GM10266 (cell line): ENCODE measurements around the gene RCBTB1.
A peak's percentile ranks its signal among the peaks of the same experiment; 100 is the strongest.
"Not testable (repeated sequence)": the region's sequence is repeated elsewhere in the genome, so short reads cannot be mapped to it uniquely, and the experiment has no call there.

Experiments
- DNase-seq: peaks from one replicate; pipeline ENCODE4 v3.0.0; 2012; ENCODE audit errors: extremely low spot score
- CTCF ChIP-seq: IDR thresholded peaks from 2 replicates; pipeline ENCODE4 v1.5.1; 2012; ENCODE audit warnings: mild to moderate bottlenecking, low read depth; ENCODE audit not compliant: control insufficient read depth, insufficient read depth; ENCODE audit errors: missing control alignments

Gene RCBTB1

GRCh38 chr13:49615836-49616675 is 30.7 kb upstream of the RCBTB1 start:
- TF ChIP-seq CTCF, result no peak

DNA sequence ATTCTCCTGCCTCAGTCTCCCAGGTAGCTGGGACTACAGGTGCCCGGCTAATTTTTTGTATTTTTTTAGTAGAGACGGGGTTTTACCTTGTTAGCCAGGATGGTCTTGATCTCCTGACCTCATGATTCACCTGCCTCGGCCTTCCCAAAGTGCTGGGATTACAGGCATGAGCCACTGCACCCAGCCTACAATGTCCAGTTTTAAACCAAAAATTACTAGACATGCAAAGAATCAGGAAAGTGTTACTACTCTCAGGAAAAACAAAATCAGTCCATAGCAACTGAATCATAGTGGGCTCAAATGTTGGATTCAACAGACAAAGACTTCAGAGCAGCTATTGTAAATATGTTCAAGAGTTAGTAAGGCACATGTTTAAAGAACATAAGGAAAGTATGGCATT is 26.7 kb upstream of the RCBTB1 start:
- DNase-seq, result not testable (repeated sequence)

More at GRCh38 chr13:49615836-49616675, 30.7 kb upstream of the RCBTB1 start:
- DNase-seq, result no peak

- TF ChIP-seq CTCF, result no peak
- DNase-seq, result no peak
Measured at GRCh38 chr13:49610176-49610575, 24.8 kb upstream of the RCBTB1 start.

DNA sequence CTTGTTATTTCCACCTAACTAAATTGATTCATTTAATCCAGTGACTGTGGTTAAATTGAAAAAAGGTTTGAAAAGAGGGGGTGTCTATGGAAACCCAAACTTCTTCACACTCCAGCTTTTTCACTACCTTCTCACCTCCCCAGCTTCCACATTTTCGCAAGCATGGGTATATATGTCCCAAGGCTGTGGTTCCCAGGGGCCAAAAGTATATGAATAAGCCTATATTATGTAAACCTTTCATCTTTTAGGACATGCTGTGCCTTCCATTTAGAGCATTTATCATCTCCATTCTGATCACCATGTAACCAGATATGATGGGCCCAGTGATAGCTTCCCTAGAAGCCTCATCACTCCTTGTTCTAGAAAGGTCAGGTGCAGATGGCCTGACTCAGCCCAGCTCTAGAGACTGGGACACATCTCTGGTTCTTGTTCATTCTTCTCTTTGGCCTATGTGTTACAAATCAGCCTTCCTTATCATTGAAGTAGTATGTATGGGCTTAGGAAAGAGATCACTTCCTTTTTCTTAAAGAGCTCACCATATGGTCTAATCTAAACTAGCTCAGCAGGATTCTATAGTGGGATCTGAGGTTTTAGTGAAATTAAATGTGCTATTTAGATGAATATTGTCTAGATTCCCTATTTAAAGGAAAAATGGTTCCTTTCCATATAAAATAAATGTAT is 23.4 kb upstream of the RCBTB1 start:
- TF ChIP-seq CTCF, result no peak
- no peak for DNase-seq

GRCh38 chr13:49607761-49608160 is 22.4 kb upstream of the RCBTB1 start:
- no peak for TF ChIP-seq CTCF
- no peak for DNase-seq

DNA sequence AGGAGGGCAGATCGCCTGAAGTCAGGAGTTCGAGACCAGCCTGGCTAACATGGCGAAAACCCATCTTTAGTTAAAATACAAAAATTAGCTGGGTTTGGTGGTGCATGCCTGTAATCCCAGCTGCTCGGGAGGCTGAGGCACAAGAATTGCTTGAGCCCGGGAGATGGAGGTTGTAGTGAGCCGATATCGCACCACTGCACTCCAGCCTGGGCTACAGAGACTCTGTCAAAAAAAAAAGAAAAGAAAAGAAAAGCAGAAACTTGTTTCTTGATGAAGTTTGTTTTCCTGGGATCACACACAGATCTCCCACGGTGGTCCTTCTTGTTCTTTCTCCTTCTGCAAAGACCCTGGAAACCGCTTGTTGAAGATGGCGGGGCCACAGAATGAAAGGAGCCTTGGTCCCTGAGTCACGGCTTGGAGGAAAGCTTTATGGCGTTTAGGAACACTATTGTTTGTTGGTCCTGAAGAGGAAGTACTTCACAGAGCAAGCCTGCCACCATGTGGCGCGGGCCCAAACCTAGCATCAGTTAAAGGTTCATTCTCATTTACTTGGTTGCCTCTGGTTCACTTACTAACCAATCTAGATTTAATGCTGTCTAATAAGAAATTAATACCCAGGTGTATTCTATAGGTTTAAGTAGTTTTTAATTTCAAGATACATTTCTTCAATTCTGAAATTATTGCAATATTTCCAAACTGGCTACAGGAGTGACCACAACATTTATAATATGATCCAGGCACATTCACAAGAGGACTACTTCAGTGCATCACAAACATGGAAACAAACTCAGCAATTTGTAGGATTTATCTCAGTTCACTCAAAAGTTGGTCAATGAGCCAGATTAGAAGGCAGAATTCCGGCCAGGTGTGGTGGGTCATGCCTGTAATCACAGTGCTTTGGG is 21.6 kb upstream of the RCBTB1 start:
- peak; percentile 81 for TF ChIP-seq CTCF
- DNase-seq, result peak; percentile 81

- DNase-seq, result no peak
- TF ChIP-seq CTCF, result no peak
Measured at GRCh38 chr13:49604570-49604969, 19.2 kb upstream of the RCBTB1 start.

- DNase-seq, result not testable (repeated sequence)
Measured at GRCh38 chr13:49602615-49603014, 17.3 kb upstream of the RCBTB1 start.
